GM12878 (cell line): ENCODE data around the gene SSBP3.

Source experiments
- BACH1 ChIP-seq: fragments of 450-650 bp; IDR thresholded peaks from 2 replicates; pipeline ENCODE4 v1.6.1; 2017; ENCODE audit warnings: mild to moderate bottlenecking, borderline replicate concordance
- ESRRA ChIP-seq: IDR thresholded peaks from 2 replicates; pipeline ENCODE4 v1.6.1; 2012; ENCODE audit warnings: mild to moderate bottlenecking, low read length, improper control_type of control experiment
- FOXK2 ChIP-seq: fragments of 450-650 bp; IDR thresholded peaks from 2 replicates; pipeline ENCODE4 v1.6.1; 2017; ENCODE audit warnings: mild to moderate bottlenecking, moderate library complexity
- TF ChIP-seq, protein P1 (sequence below): IDR thresholded peaks from 2 replicates; pipeline ENCODE4 v1.6.1; 2012; ENCODE audit warnings: low read depth, low read length, improper control_type of control experiment
- TF ChIP-seq, protein P2 (sequence below), 3 experiments: IDR thresholded peaks in 2 of 3; conservative IDR thresholded peaks in 1 of 3; 2 replicates each; pipeline ENCODE4 v1.5.1; 2011; ENCODE audit warnings: low read depth in 3 of 3, low read length in 3 of 3, mild to moderate bottlenecking in 3 of 3, control low read depth in 2 of 3, moderate library complexity in 2 of 3, inconsistent platforms in 1 of 3, mixed read lengths in 1 of 3; ENCODE audit not compliant: control insufficient read depth in 2 of 3, insufficient read depth in 1 of 3; ENCODE audit errors: extremely low read depth in 1 of 3
- TF ChIP-seq, protein P3 (sequence below): IDR thresholded peaks from 2 replicates; pipeline ENCODE4 v1.6.1; 2011; ENCODE audit warnings: mild to moderate bottlenecking, low read depth, low read length, moderate library complexity; ENCODE audit not compliant: insufficient replicate concordance

DNA sequence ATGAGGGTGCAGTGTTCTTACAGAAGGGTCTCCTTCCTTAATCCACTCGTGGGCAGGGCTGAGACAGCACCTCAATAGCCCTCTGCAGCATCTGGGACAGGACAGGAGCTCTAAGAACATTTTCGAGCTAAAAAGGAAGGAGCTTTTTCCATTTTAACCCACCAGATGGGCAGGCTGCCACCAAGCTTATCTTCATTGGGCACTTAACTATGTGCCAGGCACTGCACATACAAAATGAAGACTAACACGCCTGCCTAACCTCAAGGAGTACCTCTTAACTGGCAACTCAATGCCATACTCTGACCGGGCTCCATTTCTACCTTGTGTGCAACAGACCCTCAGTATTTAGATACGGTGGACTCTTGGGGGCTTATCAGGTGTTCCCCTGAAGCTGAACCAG is 48.2 kb downstream of the SSBP3 start:
- TF ChIP-seq, protein P1, sequence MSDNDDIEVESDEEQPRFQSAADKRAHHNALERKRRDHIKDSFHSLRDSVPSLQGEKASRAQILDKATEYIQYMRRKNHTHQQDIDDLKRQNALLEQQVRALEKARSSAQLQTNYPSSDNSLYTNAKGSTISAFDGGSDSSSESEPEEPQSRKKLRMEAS, result no peak
- TF ChIP-seq, protein P2, sequence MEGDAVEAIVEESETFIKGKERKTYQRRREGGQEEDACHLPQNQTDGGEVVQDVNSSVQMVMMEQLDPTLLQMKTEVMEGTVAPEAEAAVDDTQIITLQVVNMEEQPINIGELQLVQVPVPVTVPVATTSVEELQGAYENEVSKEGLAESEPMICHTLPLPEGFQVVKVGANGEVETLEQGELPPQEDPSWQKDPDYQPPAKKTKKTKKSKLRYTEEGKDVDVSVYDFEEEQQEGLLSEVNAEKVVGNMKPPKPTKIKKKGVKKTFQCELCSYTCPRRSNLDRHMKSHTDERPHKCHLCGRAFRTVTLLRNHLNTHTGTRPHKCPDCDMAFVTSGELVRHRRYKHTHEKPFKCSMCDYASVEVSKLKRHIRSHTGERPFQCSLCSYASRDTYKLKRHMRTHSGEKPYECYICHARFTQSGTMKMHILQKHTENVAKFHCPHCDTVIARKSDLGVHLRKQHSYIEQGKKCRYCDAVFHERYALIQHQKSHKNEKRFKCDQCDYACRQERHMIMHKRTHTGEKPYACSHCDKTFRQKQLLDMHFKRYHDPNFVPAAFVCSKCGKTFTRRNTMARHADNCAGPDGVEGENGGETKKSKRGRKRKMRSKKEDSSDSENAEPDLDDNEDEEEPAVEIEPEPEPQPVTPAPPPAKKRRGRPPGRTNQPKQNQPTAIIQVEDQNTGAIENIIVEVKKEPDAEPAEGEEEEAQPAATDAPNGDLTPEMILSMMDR (IDR thresholded peaks at IDR 0.05 in 2 of 3, conservative IDR thresholded peaks at IDR 0.05 in 1 of 3; ENCODE audit: control insufficient read depth in 2 of 3, extremely low read depth in 1 of 3, insufficient read depth in 1 of 3, low read depth in 3 of 3, low read length in 3 of 3), result no peak
- TF ChIP-seq, protein P3, sequence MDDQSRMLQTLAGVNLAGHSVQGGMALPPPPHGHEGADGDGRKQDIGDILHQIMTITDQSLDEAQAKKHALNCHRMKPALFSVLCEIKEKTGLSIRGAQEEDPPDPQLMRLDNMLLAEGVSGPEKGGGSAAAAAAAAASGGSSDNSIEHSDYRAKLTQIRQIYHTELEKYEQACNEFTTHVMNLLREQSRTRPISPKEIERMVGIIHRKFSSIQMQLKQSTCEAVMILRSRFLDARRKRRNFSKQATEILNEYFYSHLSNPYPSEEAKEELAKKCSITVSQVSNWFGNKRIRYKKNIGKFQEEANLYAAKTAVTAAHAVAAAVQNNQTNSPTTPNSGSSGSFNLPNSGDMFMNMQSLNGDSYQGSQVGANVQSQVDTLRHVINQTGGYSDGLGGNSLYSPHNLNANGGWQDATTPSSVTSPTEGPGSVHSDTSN, result no peak
- no peak for TF ChIP-seq FOXK2
- TF ChIP-seq ESRRA, result no peak
- no peak for TF ChIP-seq BACH1
